GM18505 (cell line): ENCODE data around the gene TMEM26.

Experiments
- ATAC-seq: cut with Tn5 transposase; IDR thresholded peaks from one replicate; pipeline ENCODE4 v1.9.1; 2021; ENCODE audit not compliant: unreplicated experiment
- POLR2A ChIP-seq: IDR thresholded peaks from 4 replicates; pipeline ENCODE4 v1.6.1; 2011; ENCODE audit warnings: borderline replicate concordance; ENCODE audit not compliant: insufficient read depth, insufficient read length; ENCODE audit errors: extremely low read depth

The TMEM26 gene

DNA sequence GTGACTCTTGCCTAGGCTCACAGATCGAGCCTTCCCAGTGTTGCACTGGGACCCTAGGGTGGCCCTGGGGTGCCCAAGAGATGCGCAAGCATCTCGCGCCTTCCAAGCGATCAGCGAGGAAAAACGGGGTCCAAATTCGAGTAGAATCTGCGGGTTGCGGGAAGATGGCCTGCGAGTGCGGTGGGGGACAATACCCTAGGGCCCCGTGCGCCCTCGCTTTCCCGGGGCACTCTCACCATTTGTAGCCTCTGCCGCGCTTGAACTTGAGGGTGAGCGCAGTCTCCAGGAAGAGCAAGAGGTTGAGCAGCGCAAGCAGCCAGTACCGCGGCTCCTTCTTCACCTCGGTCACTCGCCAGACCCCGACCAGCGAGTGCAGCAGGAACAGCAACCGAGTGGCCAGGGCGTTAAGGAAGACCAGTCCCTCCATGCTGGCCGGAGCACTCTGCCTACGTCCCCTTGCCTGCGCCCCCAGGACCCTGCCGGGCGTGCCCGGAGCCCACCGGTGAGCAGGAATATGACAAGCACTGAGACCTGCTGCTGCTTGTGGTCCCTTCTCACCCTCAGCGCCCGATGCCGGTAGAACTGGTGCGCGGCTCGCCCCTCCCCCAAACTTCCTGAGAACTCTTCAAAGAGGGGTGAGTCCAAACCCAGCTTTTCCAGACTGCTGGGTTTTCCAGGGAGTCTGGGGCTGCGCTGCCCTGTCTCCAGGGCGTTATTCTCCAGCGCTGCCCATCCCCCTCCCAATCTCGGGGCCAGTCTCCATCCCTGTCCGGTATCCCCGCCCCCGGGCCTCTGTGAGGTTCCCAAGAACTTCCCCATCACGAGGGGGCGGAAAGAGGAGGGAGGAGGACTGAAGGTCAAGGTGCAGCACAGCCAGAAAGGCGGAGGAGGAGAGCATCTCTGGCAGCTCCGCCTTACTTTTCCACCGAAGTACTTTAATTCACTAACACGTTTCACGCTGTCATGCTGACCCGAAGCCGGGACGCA lies at the start of gene TMEM26:
TSS of gene TMEM26 (minus strand) at position 727 of the 987 bp plus-strand sequence. CDS start at position 427, 300 bp downstream.
- no peak for TF ChIP-seq POLR2A
- ATAC-seq = no peak

DNA sequence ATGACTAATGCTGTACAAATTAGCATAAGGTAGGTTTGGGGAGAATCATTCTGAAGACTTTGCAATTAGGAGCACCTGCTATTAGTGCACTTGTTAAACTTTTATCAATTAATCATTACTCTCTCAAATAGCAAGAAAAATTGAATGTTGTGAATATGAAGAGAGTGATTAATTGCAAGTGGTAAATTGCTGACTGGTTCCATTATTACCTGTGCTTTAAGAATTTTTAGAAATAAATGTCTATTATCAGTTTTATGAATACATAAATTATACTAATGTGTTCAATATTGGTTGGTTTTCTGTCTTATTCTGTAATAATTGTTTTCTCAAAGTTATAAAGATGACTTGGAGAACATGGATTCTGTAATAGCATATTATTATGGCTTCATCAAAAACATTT lies 47.3 kb upstream of the TMEM26 start:
- no peak for TF ChIP-seq POLR2A
- no peak for ATAC-seq

DNA sequence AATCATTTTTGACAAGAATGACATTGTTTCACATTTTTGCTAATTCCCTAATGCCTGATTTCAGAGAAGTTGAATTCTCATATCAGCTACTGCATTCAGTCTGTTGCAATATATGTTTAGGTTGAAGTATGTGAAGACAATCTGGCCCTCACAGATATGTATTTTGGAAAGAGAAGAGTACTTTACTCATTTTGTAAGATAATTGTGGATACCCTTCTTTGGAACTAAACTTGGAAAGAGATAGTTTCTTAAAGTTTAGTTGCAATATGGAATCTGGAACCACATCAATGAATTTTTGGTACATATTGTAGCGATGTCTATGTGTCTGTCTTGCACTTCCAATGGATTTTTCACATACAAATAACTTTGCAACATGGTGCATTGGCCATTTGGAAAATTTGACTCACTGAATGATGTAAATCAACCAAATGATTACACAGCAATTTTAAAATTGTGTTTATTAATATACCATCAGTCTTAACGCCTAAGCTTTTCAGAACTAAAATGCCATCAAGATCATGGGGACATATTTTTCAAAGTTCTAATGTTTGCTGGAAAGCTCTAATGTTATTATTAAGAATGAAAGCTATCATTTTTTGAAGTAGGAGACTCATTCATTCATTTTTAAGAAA lies 39.3 kb upstream of the TMEM26 start:
- no peak for ATAC-seq
- TF ChIP-seq POLR2A = no peak

DNA sequence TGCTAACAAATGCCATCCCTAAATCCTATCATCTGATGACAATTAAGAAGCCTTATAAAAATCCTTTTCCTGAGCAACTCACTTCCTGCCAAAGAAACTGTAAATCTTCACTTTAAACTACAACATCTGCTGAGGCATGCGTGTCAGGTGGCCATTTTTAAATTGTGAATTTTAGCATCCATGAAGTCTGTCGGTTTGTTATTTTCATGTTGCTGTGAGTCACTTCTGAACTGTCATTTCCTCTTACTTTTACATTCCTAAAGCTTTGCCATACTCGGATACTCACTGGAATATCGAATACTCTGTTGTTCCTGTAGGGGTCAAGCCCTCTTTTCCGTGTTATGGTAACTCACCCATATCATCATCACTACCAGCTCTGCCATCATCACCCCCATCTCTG lies 34.3 kb upstream of the TMEM26 start:
- TF ChIP-seq POLR2A = no peak
- no peak for ATAC-seq

DNA sequence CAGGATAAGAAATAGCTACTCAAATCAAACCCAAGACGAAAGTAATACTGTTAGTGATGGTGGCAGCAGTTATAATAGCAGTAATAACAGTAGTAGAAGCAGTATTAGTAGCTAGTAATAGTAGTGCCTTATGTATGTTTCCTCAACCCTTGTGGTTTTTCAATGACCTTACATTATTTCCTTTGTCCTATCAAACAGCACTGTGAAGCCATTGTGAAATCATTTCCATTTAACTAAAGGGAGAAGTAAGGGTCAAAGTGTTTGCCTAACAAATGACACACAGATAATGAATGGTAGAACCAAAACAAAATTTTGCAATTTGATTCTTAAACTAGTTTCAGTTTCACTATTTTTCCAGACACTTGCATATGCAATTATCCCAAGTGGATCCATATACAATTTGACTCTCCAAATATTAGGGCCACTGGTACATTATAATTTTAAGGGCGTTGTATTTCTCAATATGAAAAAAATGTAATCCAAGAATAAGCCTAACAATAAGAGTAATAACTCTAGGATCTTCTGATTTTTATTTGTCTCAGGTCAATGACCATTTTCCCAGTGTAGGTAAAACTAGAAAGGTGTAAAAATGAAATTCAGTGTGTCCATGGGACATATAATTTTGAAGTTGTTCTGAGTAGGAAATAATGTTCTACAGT lies 33.7 kb upstream of the TMEM26 start:
- ATAC-seq = no peak

DNA sequence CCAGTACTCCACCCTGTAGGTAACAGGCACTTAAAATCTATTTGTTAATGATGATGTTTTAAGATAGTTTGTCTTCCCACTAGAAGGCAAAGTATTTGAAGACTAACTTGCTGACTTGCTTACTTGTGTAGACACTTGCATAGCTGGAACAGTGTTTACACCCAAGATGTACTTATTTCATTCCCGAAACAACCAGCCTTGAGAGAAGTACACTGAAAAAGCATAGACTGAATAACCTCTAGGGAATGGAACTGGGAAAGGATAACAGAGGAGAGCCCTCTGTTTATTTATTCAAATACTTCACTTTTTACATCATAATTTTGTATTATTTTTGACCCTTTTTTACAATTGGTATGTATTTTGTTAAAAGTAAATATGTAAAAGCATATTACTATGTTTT lies 33.1 kb upstream of the TMEM26 start:
- TF ChIP-seq POLR2A = no peak
- ATAC-seq = no peak

More for the DNA sequence above, 33.7 kb upstream of the TMEM26 start:
- TF ChIP-seq POLR2A = no peak

DNA sequence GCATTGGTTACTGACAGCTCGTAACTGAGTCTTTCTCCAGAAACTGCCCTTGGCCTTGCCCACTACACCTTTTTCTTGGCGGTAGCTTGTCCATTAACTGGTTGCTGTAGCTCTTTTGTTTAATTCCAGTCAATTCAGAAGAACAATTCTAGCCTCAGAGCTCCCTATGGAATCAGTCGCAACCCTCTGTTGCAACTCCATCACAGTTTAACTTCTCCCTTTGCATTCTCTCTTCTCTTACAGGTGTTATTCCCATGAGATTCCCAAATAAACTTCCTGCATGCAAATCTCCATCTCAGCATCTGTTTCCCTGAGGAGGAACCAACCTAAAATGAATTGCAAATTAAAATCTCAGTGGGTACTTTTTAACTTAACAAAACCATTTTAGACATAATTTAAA lies 28.4 kb upstream of the TMEM26 start:
- no peak for TF ChIP-seq POLR2A
- ATAC-seq = no peak

DNA sequence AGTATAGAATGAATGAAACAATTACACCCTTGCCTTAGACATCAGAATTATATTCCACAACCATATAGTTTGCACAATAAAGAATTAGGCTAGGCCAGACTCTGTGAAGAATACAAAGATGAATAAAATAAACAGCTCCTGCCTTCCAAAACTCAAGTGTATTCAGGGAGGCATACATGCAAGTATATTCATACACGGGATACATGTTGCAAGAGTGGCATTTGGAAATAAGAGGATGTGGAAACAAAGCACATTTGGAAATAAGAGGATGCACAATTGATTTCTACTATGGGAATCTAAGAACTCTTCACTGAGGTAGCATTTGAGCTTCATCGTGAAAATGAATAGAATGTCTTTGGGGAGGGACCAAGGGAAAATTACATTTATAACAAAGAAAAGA lies 27.0 kb upstream of the TMEM26 start:
- TF ChIP-seq POLR2A = no peak
- no peak for ATAC-seq

DNA sequence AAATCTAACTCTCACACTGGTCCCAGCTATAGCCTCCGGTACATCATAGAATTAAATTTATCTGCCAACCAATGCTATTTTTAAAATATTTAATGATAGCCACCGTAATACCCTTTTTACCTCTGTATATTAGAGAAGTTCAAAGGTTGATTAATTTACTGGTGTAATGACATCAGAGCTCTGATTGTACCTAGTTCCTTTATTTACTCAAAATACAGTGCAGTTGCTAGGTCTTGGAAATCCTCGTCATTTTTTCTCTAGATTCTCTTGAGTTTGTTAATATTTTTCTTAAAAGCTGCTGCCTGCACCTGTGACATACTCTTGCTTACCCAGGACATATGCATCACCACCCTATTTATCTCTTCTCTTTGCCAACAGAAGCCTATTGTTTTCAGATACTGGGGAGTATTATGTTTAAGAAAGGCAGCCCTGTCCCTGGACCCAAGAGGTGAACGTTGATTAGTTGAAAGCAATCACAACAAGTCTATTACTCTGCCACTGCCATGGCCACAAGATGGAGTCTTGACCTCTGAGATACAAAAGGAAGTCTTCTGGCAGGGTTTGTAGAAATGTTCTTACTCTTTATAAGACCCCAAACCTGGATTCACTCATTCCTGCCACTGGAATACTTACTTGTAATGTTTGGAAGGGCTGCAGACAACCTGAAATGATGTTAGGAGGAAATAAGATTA lies 25.6 kb upstream of the TMEM26 start:
- no peak for TF ChIP-seq POLR2A
- ATAC-seq = no peak

DNA sequence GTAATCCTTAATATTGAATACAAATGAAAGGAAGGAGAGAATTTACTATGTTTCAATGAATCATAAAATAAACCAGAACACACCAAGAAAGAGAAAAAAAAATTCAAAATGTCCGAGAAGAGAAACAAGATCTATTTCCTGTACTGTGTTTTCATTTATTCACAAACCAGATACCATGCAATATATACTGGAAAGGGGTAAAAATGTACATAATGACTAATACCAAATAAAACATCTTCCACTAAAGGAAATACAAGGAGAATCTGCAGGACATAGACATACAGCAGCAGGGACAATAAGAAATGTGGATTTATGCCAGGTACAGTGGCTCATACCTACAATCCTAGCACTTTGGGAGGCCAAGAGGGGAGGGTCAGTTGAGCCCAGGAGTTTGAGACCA lies 24.3 kb upstream of the TMEM26 start:
- TF ChIP-seq POLR2A = no peak
- ATAC-seq = no peak

DNA sequence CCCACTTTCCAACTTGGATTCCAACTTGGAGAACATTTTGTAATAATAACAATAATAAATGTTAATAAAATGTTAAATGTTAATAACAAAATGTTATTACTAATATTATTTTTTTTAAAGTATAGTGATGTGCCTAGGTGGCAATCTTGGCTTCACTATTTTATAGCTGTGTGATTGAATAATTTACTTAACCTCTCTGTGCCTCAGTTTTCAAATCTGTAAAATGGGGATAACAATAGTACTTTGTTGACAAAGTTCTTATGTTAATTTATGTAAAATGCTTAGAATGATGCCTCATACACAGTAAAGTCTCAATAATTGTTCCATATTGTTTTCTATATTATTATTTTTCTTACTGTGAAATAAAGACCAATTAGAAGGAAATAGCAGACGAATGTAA lies 23.3 kb upstream of the TMEM26 start:
- no peak for ATAC-seq
- TF ChIP-seq POLR2A = no peak

DNA sequence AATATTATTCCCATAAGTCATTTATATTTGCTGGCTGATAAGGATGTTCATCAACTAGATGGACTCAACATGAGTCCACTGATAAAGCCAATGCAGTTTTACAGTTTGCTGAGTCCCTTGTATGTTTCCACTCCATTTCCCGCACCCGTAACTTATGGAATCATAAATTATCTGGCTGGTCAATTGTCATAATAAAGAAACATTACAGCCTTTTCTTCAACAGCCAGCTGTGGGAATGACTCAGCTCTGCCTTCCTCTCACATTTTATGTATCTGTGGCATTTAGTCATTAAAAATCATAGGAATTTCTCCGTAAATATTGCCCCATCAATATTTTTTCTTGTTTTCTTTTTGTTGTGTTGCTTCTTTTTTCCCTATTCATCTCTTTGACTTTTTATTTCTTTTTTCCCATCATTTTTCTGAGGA lies 22.3 kb upstream of the TMEM26 start:
- ATAC-seq = no peak

More for the DNA sequence above, 22.3 kb upstream of the TMEM26 start:
- no peak for TF ChIP-seq POLR2A
